GM12878 (cell line): Measurements from ENCODE around the gene CPNE4. TPM values are rescaled to one million over a fixed set of nuclear protein-coding genes. Genes with fewer than 3 reads are reported as not detected.

Source experiments
- ATAC-seq: fragments of 200-7000 bp; cut with Tn5 transposase; 3 replicates; pipeline ENCODE4 v1.9.1; 2020; ENCODE audit warnings: mild to moderate bottlenecking, moderate library complexity
- BruUV-seq: library from RNA; stranded (reverse); fragments of 400-500 nt; replicated peaks from 2 replicates; lab custom pipeline; 2021; lab: Mats Ljungman, UMichigan
- CTCF ChIA-PET: fragments of 300-600 bp; sonication (Branson Sonifier 250); formaldehyde crosslinking; extraction: SDS; loops from one replicate; lab custom pipeline; 2021; ENCODE audit warnings: inconsistent platforms; lab: Yijun Ruan, JAX
- POLR2A ChIA-PET: fragments of 350-600 bp; formaldehyde crosslinking; extraction: SDS; loops from one replicate; lab custom pipeline; 2021; ENCODE audit warnings: inconsistent platforms; lab: Charles Lee
- RAD21 ChIA-PET: fragments of 300-600 bp; sonication (Branson Sonifier 250); formaldehyde crosslinking; loops from one replicate; lab custom pipeline; 2023; ENCODE audit warnings: antibody characterized with exemption; ENCODE audit not compliant: unreplicated experiment; lab: Charles Lee
- SMC1A ChIA-PET: fragments of 300-600 bp; sonication (Branson Sonifier 250); formaldehyde crosslinking; loops from one replicate; lab custom pipeline; 2023; ENCODE audit not compliant: unreplicated experiment, uncharacterized antibody; lab: Charles Lee
- DNase-seq: peaks from one replicate; pipeline ENCODE4 v3.0.0-alpha.2; 2011; ENCODE audit warnings: low read depth, low spot score
- FAIRE-seq: peaks from 3 replicates; lab custom pipeline; 2011; peaks lifted over from hg19 to GRCh38; lab: Jason Lieb, UNC
- H2AFZ ChIP-seq: 2 replicates; pipeline ENCODE4 v1.6.0; 2011; ENCODE audit warnings: low read depth, low read length, control low read depth; ENCODE audit not compliant: control insufficient read depth
- H3K27ac ChIP-seq: 2 replicates; pipeline ENCODE4 v1.5.1; 2011; ENCODE audit warnings: control low read depth; ENCODE audit not compliant: control insufficient read depth, insufficient read depth
- H3K27me3 ChIP-seq, 2 experiments: replicated peaks in 1 of 2; 2 replicates each; pipeline versions ENCODE4 v1.6.0 to v1.6.1; 2011; ENCODE audit warnings: low read length in 1 of 2; ENCODE audit not compliant: control insufficient read depth in 2 of 2, insufficient read depth in 2 of 2
- H3K36me3 ChIP-seq, 2 experiments: 2 replicates each; pipeline ENCODE4 v1.5.1; 2011; ENCODE audit warnings: low read length in 1 of 2; ENCODE audit not compliant: control insufficient read depth in 2 of 2, insufficient read depth in 2 of 2
- H3K4me1 ChIP-seq: 2 replicates; pipeline ENCODE4 v1.6.1; 2011; ENCODE audit warnings: mild to moderate bottlenecking, low read length, moderate library complexity, mixed read lengths; ENCODE audit not compliant: control insufficient read depth, insufficient read depth
- H3K4me2 ChIP-seq: 2 replicates; pipeline ENCODE4 v1.6.0; 2011; ENCODE audit warnings: control low read depth; ENCODE audit not compliant: control insufficient read depth, insufficient read depth
- H3K4me3 ChIP-seq: fragments of 200-600 bp; sonication (generic); 2 replicates; pipeline ENCODE4 v1.5.1; 2016
- H3K79me2 ChIP-seq: 2 replicates; pipeline ENCODE4 v1.6.0; 2011; ENCODE audit warnings: low read length; ENCODE audit not compliant: control insufficient read depth, insufficient read depth
- H3K9ac ChIP-seq: 2 replicates; pipeline ENCODE4 v1.8.0; 2011; ENCODE audit warnings: low read length, control low read depth, mixed read lengths; ENCODE audit not compliant: control insufficient read depth, insufficient read depth
- H3K9me3 ChIP-seq: replicated peaks from 3 replicates; pipeline ENCODE4 v1.5.1; 2011; ENCODE audit warnings: mild to moderate bottlenecking, low read length; ENCODE audit not compliant: control insufficient read depth, insufficient read depth
- H4K20me1 ChIP-seq: 2 replicates; pipeline ENCODE4 v1.6.0; 2011; ENCODE audit not compliant: control insufficient read depth, insufficient read depth
- ATF7 ChIP-seq: fragments of 450-650 bp; IDR thresholded peaks from 2 replicates; pipeline ENCODE4 v1.6.1; 2016; ENCODE audit warnings: low read depth, mild to moderate bottlenecking
- BCL11A ChIP-seq: IDR thresholded peaks from 2 replicates; pipeline ENCODE4 v1.6.1; 2011; ENCODE audit warnings: low read depth, low read length
- CREB1 ChIP-seq: IDR thresholded peaks from 2 replicates; pipeline ENCODE4 v1.6.1; 2012; ENCODE audit warnings: low read depth, mild to moderate bottlenecking, inconsistent platforms
- E2F8 ChIP-seq: fragments of 450-650 bp; IDR thresholded peaks from 2 replicates; pipeline ENCODE4 v1.6.1; 2018; ENCODE audit warnings: mild to moderate bottlenecking, low read depth, moderate library complexity; ENCODE audit not compliant: partially characterized antibody
- GATAD2B ChIP-seq: fragments of 450-650 bp; conservative IDR thresholded peaks from 2 replicates; pipeline ENCODE4 v1.6.1; 2017; ENCODE audit warnings: low read depth, mild to moderate bottlenecking, moderate library complexity
- HSF1 ChIP-seq: fragments of 150-350 bp; IDR thresholded peaks from 2 replicates; pipeline ENCODE4 v1.6.1; 2014; ENCODE audit warnings: mild to moderate bottlenecking, low read depth, low read length
- IRF4 ChIP-seq: IDR thresholded peaks from 2 replicates; pipeline ENCODE4 v1.6.1; 2011; ENCODE audit warnings: low read depth, low read length
- MLLT1 ChIP-seq: fragments of 450-650 bp; IDR thresholded peaks from 2 replicates; pipeline ENCODE4 v1.6.1; 2016; ENCODE audit warnings: mild to moderate bottlenecking
- NR2F1 ChIP-seq: fragments of 450-650 bp; conservative IDR thresholded peaks from 2 replicates; pipeline ENCODE4 v1.6.1; 2017; ENCODE audit warnings: mild to moderate bottlenecking
- POLR2AphosphoS2 ChIP-seq: IDR thresholded peaks from 2 replicates; pipeline ENCODE4 v1.6.1; 2011; ENCODE audit warnings: low read depth, mild to moderate bottlenecking, low read length, improper control_type of control experiment, moderate library complexity
- RB1 ChIP-seq: fragments of 450-650 bp; formaldehyde crosslinking; IDR thresholded peaks from 2 replicates; pipeline ENCODE4 v1.6.1; 2017; ENCODE audit warnings: mild to moderate bottlenecking, borderline replicate concordance
- ZNF622 ChIP-seq: fragments of 450-650 bp; IDR thresholded peaks from 2 replicates; pipeline ENCODE4 v1.6.1; 2017; ENCODE audit warnings: mild to moderate bottlenecking, inconsistent platforms
- WGBS: methylation state at CpG from one replicate; pipeline ENCODE4 v1.1.6; 2016; ENCODE audit warnings: low lambda C conversion rate; ENCODE audit not compliant: insufficient replicate concordance, insufficient coverage; ENCODE audit errors: missing lambda C conversion rate; 5-methylcytosine and 5-hydroxymethylcytosine counted together
- in situ Hi-C: fragments of 300-500 bp; cut with MboI; formaldehyde crosslinking; loops from 9 replicates; pipeline ENCODE4 v1.14.3; 2018; ENCODE audit warnings: mixed read lengths
- intact Hi-C: fragments of 100-400 bp; cut with micrococcal nuclease; formaldehyde crosslinking; loops from one replicate; pipeline ENCODE4 v1.14.2; 2022; ENCODE audit not compliant: unreplicated experiment
- polyA plus RNA-seq, 11 experiments: library from polyadenylated mRNA; depleted of rRNA in 4 of 11; unstranded in 6 of 11; stranded (reverse) in 5 of 11; fragments of >200 nt; fragmentation: Nextera tagmentation in 4 of 11; fragmentation: Illumina TruSeq in 1 of 11; extraction: Ambion mirVana in 4 of 11; extraction: Trizol in 1 of 11; gene quantifications; 1 replicate in 1 of 11; 2 replicates in 10 of 11; pipeline versions ENCODE4 v1.2.1 to v1.2.3, GENCODE V29; 2011 to 2016; ENCODE audit warnings: inconsistent platforms in 2 of 11, missing spikeins in 2 of 11, low read depth in 1 of 11
- total RNA-seq, 4 experiments: library from RNA; depleted of rRNA in 3 of 4; stranded (reverse); fragments of >200 nt in 3 of 4; fragmentation: Illumina TruSeq in 1 of 4; extraction: Trizol in 1 of 4; gene quantifications; 2 replicates each; pipeline versions ENCODE4 v1.2.1 to v1.2.3, GENCODE V29; 2013 to 2021

The CPNE4 gene
- total and polyA plus RNA-seq, 10 of the 15 experiments (the other 5 are each of a cell fraction or from before 2014, with no cell fraction given), result 0.17 to 1.9 (median 0.48) TPM; not detected in 1

- TF ChIP-seq HSF1, result no peak
- TF ChIP-seq, all 136 proteins: peak for 0
Measured at GRCh38 chr3:132062535-132062934, 27.7 kb upstream of the CPNE4 start (continued).

- CTCF ChIA-PET, result no interaction called here
- in situ Hi-C loops, result no loop called here
- SMC1A ChIA-PET, result no interaction called here
Measured at GRCh38 chr3:132055872-132056271, 21.1 kb upstream of the CPNE4 start.

More at GRCh38 chr3:132055872-132056271, 21.1 kb upstream of the CPNE4 start:
- H3K27me3 ChIP-seq, result no peaks in the 10 kb centered on the region
- no peaks in the 10 kb centered on the region for H3K36me3 ChIP-seq
- no peaks in the 10 kb centered on the region for H3K79me2 ChIP-seq
- FAIRE-seq (no peak), DNase-seq (no peak), ATAC-seq (no peak)
- no peaks in the 10 kb centered on the region for H3K4me1 ChIP-seq
- no peak overlapping the region for H3K4me2 ChIP-seq
- RAD21 ChIA-PET, result no interaction called here
- no peak overlapping the region for H3K27ac ChIP-seq
- no peaks in the 10 kb centered on the region for H3K9me3 ChIP-seq
- H4K20me1 ChIP-seq, result no peaks in the 10 kb centered on the region
- POLR2A ChIA-PET, result no interaction called here
- BruUV-seq, result no TSS peak
- TF ChIP-seq RB1 (no peak), NR2F1 (no peak), IRF4 (no peak), E2F8 (no peak), GATAD2B (no peak), MLLT1 (no peak), CREB1 (no peak), BCL11A (no peak), ZNF622 (no peak), ATF7 (no peak), POLR2AphosphoS2 (no peak)
- WGBS, result 7% methylated on average over 1 of the region's 1 CpG
- no peak overlapping the region for H3K4me3 ChIP-seq
- H3K9ac ChIP-seq, result no peak overlapping the region
- intact Hi-C loops, result no loop called here
- no peak overlapping the region for H2AFZ ChIP-seq
